GM20431 (cell line): ENCODE data around the gene PICALM.
"Not testable (repeated sequence)": the region's sequence is repeated elsewhere in the genome, so short reads cannot be mapped to it uniquely, and the experiment has no call there.

Experiments
- in situ Hi-C: fragments of 300-500 bp; cut with MseI, MboI; formaldehyde crosslinking; loops from one replicate; pipeline ENCODE4 v1.15.0; 2020; ENCODE audit warnings: low sequenced_read_pairs; ENCODE audit not compliant: unreplicated experiment

The PICALM gene

GRCh38 chr11:86068951-86069407 is at the start of gene PICALM:
Gene PICALM, minus strand, starts transcription at chr11:86069084. Its CDS starts 304 bp downstream, at chr11:86068780.
- in situ Hi-C loops: no loop called here

DNA sequence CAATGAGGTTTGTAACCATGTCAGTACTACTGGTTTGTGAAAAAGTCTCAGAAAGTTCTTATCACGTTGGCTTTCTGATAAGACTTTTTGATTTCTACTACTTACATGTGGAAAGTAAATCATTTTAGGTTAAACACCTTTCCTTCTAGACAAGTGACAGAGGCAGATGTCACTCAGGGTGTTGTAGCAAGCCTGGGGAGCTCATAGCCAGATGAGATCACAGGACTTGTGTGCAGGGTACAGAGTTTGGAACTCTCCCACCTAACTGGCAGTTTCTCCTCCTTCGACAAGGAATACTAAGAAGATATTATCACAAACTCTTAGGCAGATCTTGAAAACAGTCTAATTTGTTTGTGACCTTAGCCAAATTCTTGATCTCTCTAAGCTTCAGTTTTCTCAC is 49.4 kb upstream of the PICALM start:
- in situ Hi-C loops: no loop called here

DNA sequence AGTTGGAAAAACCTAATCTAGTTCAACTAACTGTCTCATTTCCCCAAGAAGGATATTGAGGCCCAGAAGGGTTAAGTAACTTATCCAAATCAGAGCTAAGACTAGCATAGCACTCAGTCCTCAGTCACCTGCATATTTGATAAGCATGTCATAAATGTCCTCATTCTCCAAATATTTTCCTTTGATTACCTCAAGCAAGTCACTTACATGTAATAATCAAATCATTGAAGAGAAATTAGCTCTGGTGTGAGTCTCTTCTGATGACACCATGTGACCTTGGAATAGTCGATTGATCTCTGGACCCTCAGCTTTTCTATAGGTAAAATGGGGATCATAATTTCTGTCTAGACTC is 48.8 kb upstream of the PICALM start:
- in situ Hi-C loops: no loop called here

DNA sequence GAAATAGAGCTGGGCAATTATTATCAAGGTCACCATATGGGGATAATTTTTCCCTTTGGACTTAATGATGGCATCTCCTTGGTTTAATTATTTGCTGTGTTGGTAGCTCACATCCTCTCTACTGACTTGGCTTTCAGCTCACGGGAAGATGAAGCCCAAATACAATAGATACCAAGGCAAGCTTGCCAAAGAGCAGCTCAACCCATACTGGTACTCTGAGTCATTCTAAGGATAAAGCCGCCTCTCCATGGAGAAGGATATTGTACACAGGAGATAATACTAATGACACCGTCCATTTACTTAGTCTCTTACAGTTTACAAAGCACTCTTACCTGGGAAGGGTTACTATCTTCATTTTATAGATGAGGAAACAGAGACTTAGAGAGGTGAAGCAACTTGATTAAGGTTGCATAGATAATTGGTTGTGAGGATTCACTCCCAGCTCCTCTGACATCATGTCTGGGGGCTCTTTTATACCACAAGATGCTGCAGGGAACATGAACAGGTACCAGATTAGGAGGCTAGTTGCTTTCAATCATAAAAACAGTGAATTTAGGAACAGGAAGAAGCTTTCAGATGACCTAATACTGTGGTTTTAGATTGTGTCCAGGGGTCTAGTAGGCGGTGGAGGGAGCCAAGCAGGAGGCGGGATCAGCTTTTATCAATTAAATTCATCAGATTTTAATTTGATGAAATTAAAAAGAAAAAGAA is 48.3 kb upstream of the PICALM start:
- in situ Hi-C loops: no loop called here

DNA sequence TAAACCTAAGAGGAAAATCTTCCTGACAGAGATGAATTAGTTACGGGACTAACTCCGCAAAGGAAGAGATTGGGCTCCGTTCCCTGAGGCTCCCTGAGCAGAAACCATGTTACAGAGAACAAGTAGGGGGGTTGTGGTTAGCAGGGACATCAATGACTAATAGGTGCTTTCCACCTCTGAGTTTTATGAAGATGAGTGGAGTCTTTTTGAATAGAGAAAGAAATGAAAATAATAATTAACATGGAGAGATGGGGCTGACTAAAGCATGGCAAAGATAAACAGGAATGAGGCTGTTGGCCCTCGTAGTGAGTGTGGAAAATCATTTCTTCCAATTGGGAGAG is 47.5 kb upstream of the PICALM start:
- in situ Hi-C loops: no loop called here

DNA sequence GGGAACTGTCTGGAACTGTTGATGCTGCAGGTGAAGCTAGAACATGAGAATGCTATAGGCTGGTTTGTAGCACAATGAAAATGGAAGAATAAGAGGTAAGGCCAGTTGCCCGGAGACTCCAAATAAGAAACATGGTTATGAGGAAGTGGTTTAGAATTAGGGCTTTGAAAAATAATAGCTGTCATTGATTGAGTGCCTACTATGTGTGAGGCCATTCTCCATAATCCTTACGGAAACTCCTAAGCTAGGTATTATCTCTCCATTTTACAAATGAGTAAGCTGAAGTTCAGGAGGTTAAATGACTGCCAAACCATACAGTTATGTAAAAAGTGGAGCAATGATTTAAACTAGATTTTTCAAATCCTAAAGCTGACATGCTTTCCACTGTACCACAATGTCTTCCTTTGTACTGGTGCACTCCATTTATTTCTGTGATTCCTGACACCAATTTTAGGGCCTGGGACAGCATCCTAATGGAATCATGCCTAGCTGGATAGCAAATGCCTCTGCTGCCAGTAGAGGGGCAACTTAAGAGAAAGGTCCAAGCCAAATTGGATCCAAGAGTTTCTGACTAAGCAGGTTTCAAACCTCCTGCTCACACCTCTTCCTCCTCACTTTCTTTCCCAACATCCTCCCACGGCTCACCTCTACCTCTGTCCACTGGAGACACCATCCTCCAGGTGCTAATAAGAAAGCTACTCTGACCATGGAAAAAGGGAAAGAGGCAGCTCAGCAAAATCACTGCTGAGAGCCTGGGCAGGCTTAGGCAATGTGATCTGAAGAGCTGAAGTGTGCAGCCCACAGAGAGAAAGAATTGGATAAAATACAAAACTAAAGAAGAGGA is 46.9 kb upstream of the PICALM start:
- in situ Hi-C loops: no loop called here

DNA sequence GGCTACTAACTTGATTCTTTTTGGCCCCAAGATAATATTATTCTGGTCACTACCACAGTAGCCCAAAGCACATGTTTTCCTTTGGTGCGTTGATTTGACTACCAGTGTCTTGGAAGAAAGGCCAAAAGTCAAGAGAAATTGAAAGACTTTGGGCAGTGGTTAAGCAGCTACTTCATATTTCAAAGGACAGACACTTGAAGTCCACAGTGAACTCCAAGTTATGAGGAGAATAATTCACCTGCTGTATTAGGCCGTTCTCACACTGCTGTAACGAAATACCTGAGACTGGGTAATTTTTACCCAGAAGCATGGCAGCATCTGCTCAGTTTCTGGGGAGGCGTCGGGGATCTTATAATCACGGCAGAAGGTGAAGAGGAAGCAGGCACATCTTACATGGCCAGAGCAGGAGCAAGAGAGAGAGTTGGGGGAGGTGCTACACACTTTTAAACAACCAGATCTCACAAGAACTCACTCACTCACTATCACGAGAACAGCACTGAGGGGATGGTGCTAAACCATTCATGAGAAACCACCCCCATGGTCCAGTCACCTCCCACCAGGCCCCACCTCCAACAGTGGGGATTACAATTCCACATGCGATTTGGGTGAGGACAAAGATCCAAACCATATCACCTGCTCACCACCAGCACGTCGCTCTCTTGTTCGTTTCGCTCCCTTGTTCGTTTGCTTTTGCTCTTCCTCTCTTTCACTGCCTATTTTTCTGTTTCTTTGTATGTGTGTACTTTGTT is 40.2 kb upstream of the PICALM start:
- in situ Hi-C loops: no loop called here

GRCh38 chr11:86108191-86108590 is 39.3 kb upstream of the PICALM start:
- in situ Hi-C loops: no loop called here

- in situ Hi-C loops: no loop called here
Observed at GRCh38 chr11:86106916-86107315, 38.0 kb upstream of the PICALM start.

GRCh38 chr11:86106031-86106430 is 37.1 kb upstream of the PICALM start:
- in situ Hi-C loops: not testable (repeated sequence)

- in situ Hi-C loops: not testable (repeated sequence)
Observed at GRCh38 chr11:86105601-86106000, 36.7 kb upstream of the PICALM start.

GRCh38 chr11:86103808-86104207 is 34.9 kb upstream of the PICALM start:
- in situ Hi-C loops: no loop called here

DNA sequence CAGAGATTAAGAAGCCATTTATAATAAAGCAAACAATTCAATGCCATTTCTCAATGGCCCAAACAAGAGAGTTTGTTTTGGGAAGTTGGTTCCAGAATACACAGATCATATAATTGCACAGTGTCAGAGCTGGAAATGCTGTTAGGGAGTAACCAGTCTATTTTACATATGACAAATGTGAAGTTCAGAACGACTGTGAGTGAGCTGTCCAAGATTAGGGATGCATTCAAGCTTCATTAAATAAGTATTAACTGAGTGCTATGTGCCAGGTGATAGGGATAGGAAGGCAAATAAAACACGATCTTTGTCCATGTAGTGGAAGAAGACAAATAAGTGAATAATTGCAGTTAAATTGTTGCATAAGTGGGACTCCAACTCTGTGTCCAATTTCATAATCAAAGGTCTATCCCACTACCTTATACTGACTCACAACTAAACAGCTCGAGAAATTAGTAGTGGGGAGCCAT is 33.1 kb upstream of the PICALM start:
- in situ Hi-C loops: no loop called here

DNA sequence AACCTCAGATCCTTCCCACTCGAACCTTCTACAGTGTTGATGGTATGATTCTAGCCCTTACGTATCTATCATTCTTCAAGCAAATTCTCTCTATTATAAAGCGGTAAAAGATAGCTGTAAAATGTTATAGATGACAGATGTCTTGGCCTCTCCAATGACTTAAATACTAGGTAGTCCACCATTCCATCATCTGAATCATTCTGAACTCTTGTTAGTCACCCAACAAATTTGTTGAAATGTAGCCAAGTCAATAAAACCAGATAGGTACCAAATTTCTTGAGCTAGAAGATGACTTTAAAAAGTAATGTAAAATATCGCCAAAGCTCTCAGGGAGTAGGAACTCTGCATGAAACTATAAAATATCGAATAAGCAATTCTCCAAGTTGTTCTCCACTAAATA is 32.6 kb upstream of the PICALM start:
- in situ Hi-C loops: no loop called here

DNA sequence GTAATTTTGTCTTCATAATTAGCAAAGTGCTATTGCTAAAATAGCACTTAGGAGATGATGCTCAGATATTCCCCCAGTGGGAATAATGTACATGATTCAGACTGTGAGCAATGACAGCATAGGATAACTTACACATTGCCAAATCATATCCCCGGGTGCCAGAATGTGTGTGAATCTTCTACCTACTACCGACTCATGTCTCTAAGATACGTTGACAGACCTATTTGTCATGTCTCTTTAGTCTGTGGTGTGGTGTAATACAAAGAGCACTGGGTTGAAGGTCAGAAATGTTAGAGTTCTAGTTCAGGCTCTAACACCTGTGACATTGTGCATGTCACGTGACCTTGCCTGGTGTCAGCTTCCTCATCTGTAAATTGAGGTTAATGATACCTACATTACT is 31.0 kb upstream of the PICALM start:
- in situ Hi-C loops: no loop called here

DNA sequence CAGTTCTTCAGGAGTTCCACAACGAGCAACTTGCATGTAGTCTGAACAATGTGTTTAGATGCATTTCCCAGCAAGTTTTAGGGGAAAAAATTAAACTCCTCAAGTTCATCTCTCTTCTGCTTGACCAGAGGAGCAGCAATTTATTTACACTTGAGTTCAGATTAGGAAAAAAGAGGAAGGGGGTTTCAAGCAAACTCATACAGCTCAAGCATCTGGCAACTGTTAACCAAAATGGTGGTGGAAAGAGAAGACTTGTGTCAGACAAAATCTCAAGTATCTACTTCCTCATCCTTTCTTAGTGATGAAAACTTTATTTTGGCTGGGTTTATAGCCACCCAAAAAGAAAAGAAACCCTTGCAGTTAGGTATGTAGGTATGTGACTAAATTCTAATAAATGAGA is 29.1 kb upstream of the PICALM start:
- in situ Hi-C loops: no loop called here

DNA sequence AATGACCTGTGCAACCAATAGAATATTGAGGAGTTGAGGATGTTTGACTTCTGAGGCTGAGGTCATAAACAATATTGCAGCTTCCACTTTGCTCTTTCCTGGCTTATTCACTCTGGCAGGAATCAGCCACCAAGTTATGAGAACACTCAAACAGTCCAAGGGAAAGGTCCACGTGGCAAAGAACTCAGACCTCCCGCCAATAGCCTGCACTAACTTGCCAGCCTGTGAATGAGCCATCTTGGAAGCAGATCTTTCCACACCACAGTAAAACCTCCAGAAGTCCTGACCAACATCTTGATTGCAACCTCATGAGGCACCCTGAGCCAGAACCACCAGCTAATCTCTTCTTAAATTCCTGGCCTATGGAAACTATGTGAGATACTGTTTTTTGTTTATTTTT is 22.7 kb upstream of the PICALM start:
- in situ Hi-C loops: no loop called here

DNA sequence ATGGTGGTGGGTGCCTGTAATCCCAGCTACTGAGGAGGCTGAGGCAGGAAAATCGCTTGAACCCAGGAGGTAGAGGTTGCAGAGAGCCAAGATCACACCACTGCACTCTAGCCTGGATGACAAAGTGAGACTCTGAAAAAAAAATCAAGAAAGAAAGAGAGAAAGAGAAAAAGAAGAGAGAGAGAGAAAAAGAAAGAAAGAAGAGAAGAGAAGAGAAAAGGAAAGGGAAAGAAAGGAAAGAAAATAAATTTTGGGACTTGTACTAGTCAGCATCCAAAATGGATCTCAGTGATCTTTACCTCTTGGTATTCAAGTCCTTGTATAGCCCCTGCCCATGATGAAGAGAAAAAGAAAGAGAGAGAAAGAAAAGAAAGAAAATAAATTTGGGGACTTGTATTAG is 22.2 kb upstream of the PICALM start:
- in situ Hi-C loops: no loop called here

- in situ Hi-C loops: no loop called here
Observed at GRCh38 chr11:86089659-86090058, 20.8 kb upstream of the PICALM start.

GRCh38 chr11:86087688-86088087 is 18.8 kb upstream of the PICALM start:
- in situ Hi-C loops: not testable (repeated sequence)

GRCh38 chr11:86087256-86087655 is 18.4 kb upstream of the PICALM start:
- in situ Hi-C loops: no loop called here
